ENCODE measurements around the gene TNNI2. TPM values are rescaled to one million over a fixed set of nuclear protein-coding genes. Genes with fewer than 3 reads are reported as not detected.
A peak's percentile ranks its signal among the peaks of the same experiment; 100 is the strongest.
"Not testable (repeated sequence)": the region's sequence is repeated elsewhere in the genome, so short reads cannot be mapped to it uniquely, and the experiment has no call there.

The TNNI2 gene
- total RNA-seq, 2 donors from 2014 or later: not detected

DNA sequence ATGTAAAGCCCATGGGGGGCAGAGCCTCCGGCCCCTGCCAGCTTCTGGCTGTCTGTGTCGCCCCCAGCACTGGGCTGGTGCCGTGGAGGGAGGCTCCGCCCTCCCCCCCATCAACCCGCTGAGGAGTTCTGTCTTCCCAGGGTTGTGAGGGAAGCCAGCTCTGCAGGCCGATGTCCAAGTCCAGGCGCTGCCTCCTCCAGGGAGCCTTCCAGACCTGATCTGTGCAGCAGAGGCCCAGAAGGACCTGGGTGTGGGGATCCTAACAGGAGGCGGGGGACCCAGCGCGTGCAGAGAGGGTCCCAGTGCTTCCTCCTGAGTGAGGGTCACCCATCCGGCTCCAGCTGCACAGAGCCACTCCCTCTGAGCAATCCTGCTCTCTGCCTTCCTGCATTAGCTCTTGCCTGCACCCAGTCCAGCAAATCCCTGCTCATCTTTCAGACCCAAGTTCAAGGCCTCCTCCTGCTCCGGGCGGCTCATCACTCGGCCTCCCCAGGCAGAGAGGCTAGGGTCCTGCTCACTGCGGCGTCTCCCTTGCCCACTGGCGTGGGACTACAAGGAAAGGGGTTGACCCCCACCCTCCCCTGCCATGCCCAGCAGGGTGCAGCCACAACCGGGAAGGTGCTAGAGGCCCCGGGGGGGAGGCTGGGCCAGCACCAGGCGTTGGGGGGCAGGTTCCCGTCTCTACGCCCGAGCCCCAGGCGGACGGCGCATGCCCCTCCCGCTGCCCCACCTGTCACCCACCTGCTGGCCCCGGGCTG lies 36.5 kb downstream of the TNNI2 start:
- Histone ChIP-seq H3K27ac (peak overlapping the region; percentile 73 to 91), H3K4me3 (no peak overlapping the region), H3K4me1 (peaks cover 0 to 59% of the 10 kb centered on the region in 2 donors), H3K9me3 (no peaks in the 10 kb centered on the region), H3K36me3 (no peaks in the 10 kb centered on the region), H3K27me3 (no peaks in the 10 kb centered on the region)
- TF ChIP-seq, protein P1, sequence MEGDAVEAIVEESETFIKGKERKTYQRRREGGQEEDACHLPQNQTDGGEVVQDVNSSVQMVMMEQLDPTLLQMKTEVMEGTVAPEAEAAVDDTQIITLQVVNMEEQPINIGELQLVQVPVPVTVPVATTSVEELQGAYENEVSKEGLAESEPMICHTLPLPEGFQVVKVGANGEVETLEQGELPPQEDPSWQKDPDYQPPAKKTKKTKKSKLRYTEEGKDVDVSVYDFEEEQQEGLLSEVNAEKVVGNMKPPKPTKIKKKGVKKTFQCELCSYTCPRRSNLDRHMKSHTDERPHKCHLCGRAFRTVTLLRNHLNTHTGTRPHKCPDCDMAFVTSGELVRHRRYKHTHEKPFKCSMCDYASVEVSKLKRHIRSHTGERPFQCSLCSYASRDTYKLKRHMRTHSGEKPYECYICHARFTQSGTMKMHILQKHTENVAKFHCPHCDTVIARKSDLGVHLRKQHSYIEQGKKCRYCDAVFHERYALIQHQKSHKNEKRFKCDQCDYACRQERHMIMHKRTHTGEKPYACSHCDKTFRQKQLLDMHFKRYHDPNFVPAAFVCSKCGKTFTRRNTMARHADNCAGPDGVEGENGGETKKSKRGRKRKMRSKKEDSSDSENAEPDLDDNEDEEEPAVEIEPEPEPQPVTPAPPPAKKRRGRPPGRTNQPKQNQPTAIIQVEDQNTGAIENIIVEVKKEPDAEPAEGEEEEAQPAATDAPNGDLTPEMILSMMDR (IDR thresholded peaks at IDR 0.05): no peak
- DNase-seq (ENCODE audit: low spot score): no peak

DNA sequence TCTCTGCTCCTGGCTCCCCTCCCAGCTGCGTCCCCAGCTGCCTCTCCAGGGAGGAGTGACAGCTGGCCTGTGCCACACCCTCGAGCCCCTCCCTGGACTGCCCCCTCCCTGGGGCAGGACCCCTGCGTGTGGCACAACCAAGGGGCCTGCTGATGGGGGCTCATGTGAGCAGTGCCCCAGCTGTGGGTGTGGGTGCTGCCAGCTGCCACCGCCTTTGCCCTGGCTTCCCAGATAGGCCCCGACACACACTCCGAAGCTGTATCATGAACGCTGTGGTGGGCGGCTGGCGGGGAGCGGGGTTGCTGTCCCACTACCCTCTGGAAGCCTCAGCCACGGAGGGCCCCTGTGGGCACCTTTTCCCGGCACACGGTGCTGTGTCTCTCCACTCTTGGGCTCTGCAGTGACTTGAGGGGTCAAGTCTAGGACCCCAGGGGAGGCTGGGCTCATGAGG lies 37.1 kb downstream of the TNNI2 start:
- peak overlapping the region in 1 of 2 donors; percentile 11 for H3K4me3 ChIP-seq
- H3K36me3 ChIP-seq; H3K27me3 ChIP-seq; DNase-seq (ENCODE audit: low spot score); H3K9me3 ChIP-seq: not testable (repeated sequence)
- H3K4me1 ChIP-seq: peaks cover 0 to 65% of the 10 kb centered on the region in 2 donors
- H3K27ac ChIP-seq: peak overlapping the region; percentile 73 to 91

DNA sequence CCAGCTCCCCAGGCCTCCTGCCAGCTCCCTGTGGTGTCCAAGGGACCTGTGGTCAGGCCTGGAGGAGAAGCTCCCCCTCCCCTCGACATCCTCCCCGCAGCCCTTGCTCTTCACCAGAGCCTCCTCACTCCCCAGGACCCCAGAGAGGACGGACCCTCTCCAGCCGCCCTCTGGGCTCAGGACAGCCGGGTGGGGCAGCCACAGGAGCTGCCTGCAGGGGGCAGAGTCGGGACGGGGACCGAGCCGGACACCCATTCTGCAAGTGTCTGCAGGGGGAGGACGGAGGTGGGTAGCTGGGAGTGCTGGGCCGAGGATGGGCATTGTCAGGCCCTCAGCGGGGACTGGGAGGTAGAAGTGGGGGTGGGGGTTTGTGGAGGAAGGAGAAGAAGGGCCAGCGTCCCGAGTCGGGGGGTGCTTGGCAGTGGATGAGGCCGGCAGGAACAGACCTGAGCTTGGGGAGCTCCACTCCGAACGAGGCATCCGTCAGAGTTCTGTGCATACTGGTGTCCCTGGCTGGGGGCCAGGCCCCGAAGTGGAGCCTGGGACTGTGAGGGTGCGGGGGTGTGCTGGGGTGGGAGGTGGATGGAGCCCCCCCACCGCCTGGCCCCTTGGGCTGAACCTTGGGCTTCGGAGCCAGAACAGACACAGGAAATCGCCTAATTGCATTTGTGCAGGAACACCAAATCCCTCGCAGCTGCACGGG lies 37.7 kb downstream of the TNNI2 start:
- H3K4me1 ChIP-seq: peaks cover 0 to 71% of the 10 kb centered on the region in 2 donors
- peak overlapping the region in 1 of 2 donors; percentile 11 for H3K4me3 ChIP-seq
- H3K9me3 ChIP-seq: no peaks in the 10 kb centered on the region
- H3K27me3 ChIP-seq: no peaks in the 10 kb centered on the region
- H3K36me3 ChIP-seq: no peaks in the 10 kb centered on the region
- H3K27ac ChIP-seq: peak overlapping the region; percentile 73 to 91
- TF ChIP-seq, protein P1 (IDR thresholded peaks at IDR 0.05): peak; percentile 26 to 69
- no peak for DNase-seq (ENCODE audit: low spot score)

DNA sequence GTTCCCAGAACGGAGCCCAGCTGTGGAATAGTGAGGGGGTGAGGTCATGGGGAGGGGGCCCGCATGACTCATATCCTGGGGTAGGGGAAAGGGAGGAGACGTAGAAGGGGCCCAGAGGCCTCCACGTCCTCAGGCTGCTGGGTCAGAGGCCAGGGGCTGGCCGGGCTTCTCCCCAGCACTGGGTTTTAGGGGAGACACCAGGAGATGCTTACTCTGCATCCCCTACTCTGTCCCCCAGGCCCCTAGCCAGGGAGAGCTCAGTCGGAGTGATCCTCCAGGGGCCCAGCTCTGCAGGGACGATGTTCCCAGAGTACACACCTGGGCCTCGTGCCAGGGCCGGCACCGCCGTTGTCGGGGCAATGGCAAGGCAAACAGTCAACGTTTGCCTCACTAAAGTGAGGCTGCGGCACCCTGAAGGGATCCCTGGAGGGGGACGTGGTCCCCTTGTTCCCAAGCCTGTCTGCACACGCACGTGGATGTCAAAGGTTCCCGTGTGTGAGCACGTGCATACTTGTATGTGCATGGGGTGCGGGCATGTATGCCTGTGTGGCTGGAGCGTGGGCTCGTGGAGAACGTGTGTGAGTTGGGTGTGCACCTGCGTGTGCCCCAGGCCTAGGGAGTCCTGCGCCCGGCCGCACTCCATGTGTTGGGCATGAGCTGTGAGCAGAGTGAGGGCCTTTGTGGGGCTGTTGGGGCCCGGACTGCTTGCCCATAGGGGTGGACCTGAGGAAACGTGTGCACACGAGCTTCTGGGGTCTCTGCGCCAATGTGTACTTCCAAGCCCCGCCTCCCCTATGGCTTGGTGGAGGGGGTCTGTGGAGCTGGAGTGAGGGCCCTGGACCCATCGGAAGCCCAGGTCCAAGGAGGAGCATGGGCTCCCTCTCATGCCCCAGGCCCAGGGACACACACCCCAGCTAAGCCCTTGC lies 38.7 kb downstream of the TNNI2 start:
- no peaks in the 10 kb centered on the region for H3K36me3 ChIP-seq
- DNase-seq (ENCODE audit: low spot score): no peak
- H3K4me1 ChIP-seq: peaks cover 0 to 79% of the 10 kb centered on the region in 2 donors
- H3K27me3 ChIP-seq: no peaks in the 10 kb centered on the region
- H3K4me3 ChIP-seq: no peak overlapping the region
- TF ChIP-seq, protein P1 (IDR thresholded peaks at IDR 0.05): no peak
- H3K9me3 ChIP-seq: no peaks in the 10 kb centered on the region
- peak overlapping the region; percentile 91 to 95 for H3K27ac ChIP-seq

DNA sequence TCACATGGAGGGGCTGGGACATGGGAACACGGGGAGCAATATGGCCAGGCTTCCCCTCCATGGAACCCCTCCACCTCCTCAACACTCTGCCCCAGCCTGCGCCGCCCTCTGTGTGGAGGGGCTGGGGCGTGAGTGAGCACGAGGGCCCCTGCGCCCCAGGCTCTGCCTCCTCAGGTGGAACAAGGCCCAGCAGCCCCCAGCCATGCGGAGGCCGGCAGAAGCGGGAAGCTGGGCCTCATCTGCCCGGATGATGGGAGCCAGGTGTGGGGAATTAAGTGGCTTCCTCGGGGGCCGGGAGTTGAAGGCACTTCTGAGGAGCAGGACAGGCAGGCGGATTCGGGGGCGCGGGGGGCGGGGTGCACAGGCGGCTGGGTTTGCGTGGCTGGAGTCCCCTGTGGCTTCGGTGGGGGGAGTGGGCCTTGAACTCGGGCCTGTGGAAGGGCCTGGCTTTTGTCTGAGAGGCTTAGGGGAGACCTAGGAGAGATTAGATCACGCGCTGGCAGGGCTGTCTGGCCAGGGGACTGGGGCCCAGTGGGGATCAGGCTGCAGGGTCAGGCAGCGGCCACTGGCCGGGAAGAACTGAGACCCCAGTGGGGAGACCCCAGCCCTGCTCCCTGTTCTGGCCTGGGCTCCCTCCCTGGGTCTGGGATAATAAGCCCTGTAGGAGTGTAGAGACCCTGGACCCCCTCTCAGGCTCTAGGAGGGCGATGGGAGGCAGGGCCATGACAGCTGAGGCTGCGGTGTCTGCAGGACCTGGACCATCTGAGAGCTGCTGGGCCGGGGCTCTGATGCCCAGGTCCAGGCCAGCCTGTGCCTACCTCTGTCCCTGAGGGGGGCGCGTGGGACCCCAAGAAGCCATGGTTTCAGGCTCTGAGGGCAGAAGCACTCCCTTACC lies 39.6 kb downstream of the TNNI2 start:
- Histone ChIP-seq H3K27ac (peak overlapping the region; percentile 91 to 95), H3K4me3 (no peak overlapping the region), H3K4me1 (peaks cover 0 to 77% of the 10 kb centered on the region in 2 donors), H3K27me3 (no peaks in the 10 kb centered on the region), H3K9me3 (no peaks in the 10 kb centered on the region), H3K36me3 (no peaks in the 10 kb centered on the region)
- no peak for DNase-seq (ENCODE audit: low spot score)
- TF ChIP-seq, protein P1 (IDR thresholded peaks at IDR 0.05): no peak

Data from right atrium auricular region (tissue), 2 donors.